NCI-H526 treated with DMSO at 0.1 percent for 48 hours (cell line): Measurements from ENCODE around the gene AXIN2.
"Not testable (repeated sequence)": the region's sequence is repeated elsewhere in the genome, so short reads cannot be mapped to it uniquely, and the experiment has no call there.

Experiments
- DNase-seq: peaks from one replicate; lab custom pipeline; 2025; lab: John Stamatoyannopoulos, UW

Gene AXIN2

GRCh38 chr17:65515959-65516948 lies 45.2 kb downstream of the AXIN2 start:
- no peak for DNase-seq

- DNase-seq: no peak
Observed at GRCh38 chr17:65515512-65515911, 45.9 kb downstream of the AXIN2 start.

- DNase-seq: no peak
Observed at GRCh38 chr17:65514541-65514940, 46.9 kb downstream of the AXIN2 start.

- DNase-seq: no peak
Observed at GRCh38 chr17:65514082-65514481, 47.4 kb downstream of the AXIN2 start.

- DNase-seq: no peak
Observed at GRCh38 chr17:65511316-65511715, 50.1 kb downstream of the AXIN2 start.

- no peak for DNase-seq
Observed at GRCh38 chr17:65509032-65509431, 52.4 kb downstream of the AXIN2 start.

GRCh38 chr17:65504673-65505072 lies 56.8 kb downstream of the AXIN2 start:
- DNase-seq: not testable (repeated sequence)

- DNase-seq: no peak
Observed at GRCh38 chr17:65504141-65504540, 57.3 kb downstream of the AXIN2 start.

- no peak for DNase-seq
Observed at GRCh38 chr17:65503557-65503956, 57.9 kb downstream of the AXIN2 start.

- DNase-seq: no peak
Observed at GRCh38 chr17:65498816-65499215, 62.6 kb downstream of the AXIN2 start.

- DNase-seq: no peak
Observed at GRCh38 chr17:65496801-65497200, 64.6 kb downstream of the AXIN2 start.

GRCh38 chr17:65495122-65496055 lies 66.1 kb downstream of the AXIN2 start:
- DNase-seq: no peak

- DNase-seq: no peak
Observed at GRCh38 chr17:65489413-65490155, 71.9 kb downstream of the AXIN2 start.

GRCh38 chr17:65488665-65489064 lies 72.8 kb downstream of the AXIN2 start:
- DNase-seq: no peak

- DNase-seq: no peak
Observed at GRCh38 chr17:65487990-65488389, 73.5 kb downstream of the AXIN2 start.

GRCh38 chr17:65487161-65487560 lies 74.3 kb downstream of the AXIN2 start:
- no peak for DNase-seq

- DNase-seq: no peak
Observed at GRCh38 chr17:65485388-65486299, 75.8 kb downstream of the AXIN2 start.

GRCh38 chr17:65484405-65484804 lies 77.0 kb downstream of the AXIN2 start:
- DNase-seq: not testable (repeated sequence)

- DNase-seq: no peak
Observed at GRCh38 chr17:65483438-65483837, 78.0 kb downstream of the AXIN2 start.

- no peak for DNase-seq
Observed at GRCh38 chr17:65482201-65482600, 79.2 kb downstream of the AXIN2 start.

GRCh38 chr17:65479282-65479681 lies 82.2 kb downstream of the AXIN2 start:
- DNase-seq: no peak
